ENCODE measurements around the gene B2M. TPM values are rescaled to one million over a fixed set of nuclear protein-coding genes. Genes with fewer than 3 reads are reported as not detected.
A peak's percentile ranks its signal among the peaks of the same experiment; 100 is the strongest.

B2M gene
- polyA plus RNA-seq, 4 donors: 1,875 to 5,068 (median 4,132) TPM

DNA sequence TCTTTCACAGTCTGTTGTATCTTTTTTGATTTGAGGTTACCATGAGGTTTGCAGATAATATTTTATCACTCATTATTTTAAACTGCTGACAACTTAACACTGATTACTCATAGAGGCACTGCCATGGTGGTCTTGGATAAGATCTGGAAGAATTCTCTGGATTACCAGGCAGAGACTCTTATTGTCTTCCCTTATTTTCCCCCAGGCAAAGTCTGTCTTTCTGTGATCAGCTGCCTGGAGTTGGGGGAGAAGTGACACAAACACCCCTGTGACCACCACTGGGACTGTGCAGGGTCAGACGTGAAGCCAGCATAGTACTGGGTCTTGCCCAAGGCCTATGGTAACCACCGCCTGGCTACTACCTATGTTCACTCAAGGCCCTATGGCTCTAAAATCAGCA, 4.9 kb upstream of the B2M start:
- Histone ChIP-seq H3K9me3 (ENCODE audit: control insufficient read depth in 2 of 2, insufficient read depth in 1 of 2, low read depth in 1 of 2, low read length in 1 of 2) (no peaks in the 10 kb centered on the region), H3K27me3 (ENCODE audit: control insufficient read depth in 3 of 3, insufficient read depth in 3 of 3, low read length in 3 of 3) (no peaks in the 10 kb centered on the region), H3K36me3 (ENCODE audit: control insufficient read depth in 3 of 3, insufficient read depth in 2 of 3, low read depth in 1 of 3, low read length in 3 of 3) (peaks cover 0 to 2% (median 0%) of the 10 kb centered on the region in 3 donors), H3K27ac (ENCODE audit: low read depth in 1 of 3, low read length in 2 of 3) (peak overlapping the region; percentile 84 to 99 (median 89)), H3K4me3 (ENCODE audit: low read depth in 1 of 3, low read length in 3 of 3) (no peak overlapping the region), H3K4me1 (ENCODE audit: control insufficient read depth in 3 of 3, insufficient read depth in 2 of 3, low read depth in 1 of 3, low read length in 2 of 3) (peaks cover 0 to 30% (median 7%) of the 10 kb centered on the region in 3 donors)
- no peak for FAIRE-seq
- 96 to 97% (median 97%) methylated on average over 2 of the region's 2 CpGs for WGBS, 3 donors
- DNase-seq: no peak

GRCh38 chr15:44706946-44707636, 4.2 kb upstream of the B2M start:
- 51 to 74% (median 66%) methylated on average over 2 of the region's 2 CpGs for WGBS, 3 donors
- H3K9me3 ChIP-seq (ENCODE audit: control insufficient read depth in 2 of 2, insufficient read depth in 1 of 2, low read depth in 1 of 2, low read length in 1 of 2): no peaks in the 10 kb centered on the region
- peaks cover 0 to 2% (median 0%) of the 10 kb centered on the region in 3 donors for H3K36me3 ChIP-seq (ENCODE audit: control insufficient read depth in 3 of 3, insufficient read depth in 2 of 3, low read depth in 1 of 3, low read length in 3 of 3)
- no peak for FAIRE-seq
- DNase-seq: peak; percentile 91 to 99
- H3K4me3 ChIP-seq (ENCODE audit: low read depth in 1 of 3, low read length in 3 of 3): no peak overlapping the region
- no peaks in the 10 kb centered on the region for H3K27me3 ChIP-seq (ENCODE audit: control insufficient read depth in 3 of 3, insufficient read depth in 3 of 3, low read length in 3 of 3)
- H3K4me1 ChIP-seq (ENCODE audit: control insufficient read depth in 3 of 3, insufficient read depth in 2 of 3, low read depth in 1 of 3, low read length in 2 of 3): peaks cover 0 to 30% (median 7%) of the 10 kb centered on the region in 3 donors
- H3K27ac ChIP-seq (ENCODE audit: low read depth in 1 of 3, low read length in 2 of 3): peak overlapping the region; percentile 84 to 99 (median 89)

DNA sequence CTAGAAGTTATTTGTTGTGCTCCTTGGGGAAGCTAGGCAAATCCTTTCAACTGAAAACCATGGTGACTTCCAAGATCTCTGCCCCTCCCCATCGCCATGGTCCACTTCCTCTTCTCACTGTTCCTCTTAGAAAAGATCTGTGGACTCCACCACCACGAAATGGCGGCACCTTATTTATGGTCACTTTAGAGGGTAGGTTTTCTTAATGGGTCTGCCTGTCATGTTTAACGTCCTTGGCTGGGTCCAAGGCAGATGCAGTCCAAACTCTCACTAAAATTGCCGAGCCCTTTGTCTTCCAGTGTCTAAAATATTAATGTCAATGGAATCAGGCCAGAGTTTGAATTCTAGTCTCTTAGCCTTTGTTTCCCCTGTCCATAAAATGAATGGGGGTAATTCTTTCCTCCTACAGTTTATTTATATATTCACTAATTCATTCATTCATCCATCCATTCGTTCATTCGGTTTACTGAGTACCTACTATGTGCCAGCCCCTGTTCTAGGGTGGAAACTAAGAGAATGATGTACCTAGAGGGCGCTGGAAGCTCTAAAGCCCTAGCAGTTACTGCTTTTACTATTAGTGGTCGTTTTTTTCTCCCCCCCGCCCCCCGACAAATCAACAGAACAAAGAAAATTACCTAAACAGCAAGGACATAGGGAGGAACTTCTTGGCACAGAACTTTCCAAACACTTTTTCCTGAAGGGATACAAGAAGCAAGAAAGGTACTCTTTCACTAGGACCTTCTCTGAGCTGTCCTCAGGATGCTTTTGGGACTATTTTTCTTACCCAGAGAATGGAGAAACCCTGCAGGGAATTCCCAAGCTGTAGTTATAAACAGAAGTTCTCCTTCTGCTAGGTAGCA, 851 bp upstream of the B2M start:
- peaks cover 6 to 41% (median 7%) of the 10 kb centered on the region in 3 donors for H3K4me1 ChIP-seq (ENCODE audit: control insufficient read depth in 3 of 3, insufficient read depth in 2 of 3, low read depth in 1 of 3, low read length in 2 of 3)
- no peaks in the 10 kb centered on the region for H3K27me3 ChIP-seq (ENCODE audit: control insufficient read depth in 3 of 3, insufficient read depth in 3 of 3, low read length in 3 of 3)
- H3K4me3 ChIP-seq (ENCODE audit: low read depth in 1 of 3, low read length in 3 of 3): peak overlapping the region; percentile 62 to 79 (median 68)
- DNase-seq (peak; percentile 41 to 54), FAIRE-seq (no peak)
- H3K27ac ChIP-seq (ENCODE audit: low read depth in 1 of 3, low read length in 2 of 3): peak overlapping the region; percentile 91 to 97 (median 91)
- WGBS, 3 donors: 19 to 21% (median 20%) methylated on average over 11 of the region's 11 CpGs
- H3K9me3 ChIP-seq (ENCODE audit: control insufficient read depth in 2 of 2, insufficient read depth in 1 of 2, low read depth in 1 of 2, low read length in 1 of 2): no peaks in the 10 kb centered on the region
- peaks cover 3 to 6% (median 4%) of the 10 kb centered on the region in 3 donors for H3K36me3 ChIP-seq (ENCODE audit: control insufficient read depth in 3 of 3, insufficient read depth in 2 of 3, low read depth in 1 of 3, low read length in 3 of 3)

DNA sequence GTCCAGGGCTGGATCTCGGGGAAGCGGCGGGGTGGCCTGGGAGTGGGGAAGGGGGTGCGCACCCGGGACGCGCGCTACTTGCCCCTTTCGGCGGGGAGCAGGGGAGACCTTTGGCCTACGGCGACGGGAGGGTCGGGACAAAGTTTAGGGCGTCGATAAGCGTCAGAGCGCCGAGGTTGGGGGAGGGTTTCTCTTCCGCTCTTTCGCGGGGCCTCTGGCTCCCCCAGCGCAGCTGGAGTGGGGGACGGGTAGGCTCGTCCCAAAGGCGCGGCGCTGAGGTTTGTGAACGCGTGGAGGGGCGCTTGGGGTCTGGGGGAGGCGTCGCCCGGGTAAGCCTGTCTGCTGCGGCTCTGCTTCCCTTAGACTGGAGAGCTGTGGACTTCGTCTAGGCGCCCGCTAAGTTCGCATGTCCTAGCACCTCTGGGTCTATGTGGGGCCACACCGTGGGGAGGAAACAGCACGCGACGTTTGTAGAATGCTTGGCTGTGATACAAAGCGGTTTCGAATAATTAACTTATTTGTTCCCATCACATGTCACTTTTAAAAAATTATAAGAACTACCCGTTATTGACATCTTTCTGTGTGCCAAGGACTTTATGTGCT, 527 bp downstream of the B2M start:
- 0% methylated on average over 45 to 46 of the region's 46 CpGs for WGBS, 3 donors
- Histone ChIP-seq H3K27me3 (ENCODE audit: control insufficient read depth in 3 of 3, insufficient read depth in 3 of 3, low read length in 3 of 3) (no peaks in the 10 kb centered on the region), H3K9me3 (ENCODE audit: control insufficient read depth in 2 of 2, insufficient read depth in 1 of 2, low read depth in 1 of 2, low read length in 1 of 2) (no peaks in the 10 kb centered on the region), H3K27ac (ENCODE audit: low read depth in 1 of 3, low read length in 2 of 3) (peak overlapping the region; percentile 91 to 100 (median 97)), H3K36me3 (ENCODE audit: control insufficient read depth in 3 of 3, insufficient read depth in 2 of 3, low read depth in 1 of 3, low read length in 3 of 3) (peaks cover 8 to 16% (median 13%) of the 10 kb centered on the region in 3 donors), H3K4me3 (ENCODE audit: low read depth in 1 of 3, low read length in 3 of 3) (peak overlapping the region; percentile 62 to 96 (median 79)), H3K4me1 (ENCODE audit: control insufficient read depth in 3 of 3, insufficient read depth in 2 of 3, low read depth in 1 of 3, low read length in 2 of 3) (peaks cover 8 to 32% (median 11%) of the 10 kb centered on the region in 3 donors)
- FAIRE-seq (no peak), DNase-seq (peak; percentile 83 to 90)

GRCh38 chr15:44712346-44713005, 1.2 kb downstream of the B2M start:
- WGBS, 3 donors: 0 to 5% (median 1%) methylated on average over 24 of the region's 24 CpGs
- H3K9me3 ChIP-seq (ENCODE audit: control insufficient read depth in 2 of 2, insufficient read depth in 1 of 2, low read depth in 1 of 2, low read length in 1 of 2): peaks cover 0 to under 1% of the 10 kb centered on the region in 2 donors
- peak; percentile 88 to 92 for DNase-seq
- H3K4me3 ChIP-seq (ENCODE audit: low read depth in 1 of 3, low read length in 3 of 3): peak overlapping the region; percentile 62 to 96 (median 79)
- FAIRE-seq: no peak
- H3K27ac ChIP-seq (ENCODE audit: low read depth in 1 of 3, low read length in 2 of 3): peak overlapping the region; percentile 91 to 100 (median 97)
- peaks cover 9 to 28% (median 11%) of the 10 kb centered on the region in 3 donors for H3K4me1 ChIP-seq (ENCODE audit: control insufficient read depth in 3 of 3, insufficient read depth in 2 of 3, low read depth in 1 of 3, low read length in 2 of 3)
- H3K27me3 ChIP-seq (ENCODE audit: control insufficient read depth in 3 of 3, insufficient read depth in 3 of 3, low read length in 3 of 3): no peaks in the 10 kb centered on the region
- peaks cover 8 to 18% (median 16%) of the 10 kb centered on the region in 3 donors for H3K36me3 ChIP-seq (ENCODE audit: control insufficient read depth in 3 of 3, insufficient read depth in 2 of 3, low read depth in 1 of 3, low read length in 3 of 3)

DNA sequence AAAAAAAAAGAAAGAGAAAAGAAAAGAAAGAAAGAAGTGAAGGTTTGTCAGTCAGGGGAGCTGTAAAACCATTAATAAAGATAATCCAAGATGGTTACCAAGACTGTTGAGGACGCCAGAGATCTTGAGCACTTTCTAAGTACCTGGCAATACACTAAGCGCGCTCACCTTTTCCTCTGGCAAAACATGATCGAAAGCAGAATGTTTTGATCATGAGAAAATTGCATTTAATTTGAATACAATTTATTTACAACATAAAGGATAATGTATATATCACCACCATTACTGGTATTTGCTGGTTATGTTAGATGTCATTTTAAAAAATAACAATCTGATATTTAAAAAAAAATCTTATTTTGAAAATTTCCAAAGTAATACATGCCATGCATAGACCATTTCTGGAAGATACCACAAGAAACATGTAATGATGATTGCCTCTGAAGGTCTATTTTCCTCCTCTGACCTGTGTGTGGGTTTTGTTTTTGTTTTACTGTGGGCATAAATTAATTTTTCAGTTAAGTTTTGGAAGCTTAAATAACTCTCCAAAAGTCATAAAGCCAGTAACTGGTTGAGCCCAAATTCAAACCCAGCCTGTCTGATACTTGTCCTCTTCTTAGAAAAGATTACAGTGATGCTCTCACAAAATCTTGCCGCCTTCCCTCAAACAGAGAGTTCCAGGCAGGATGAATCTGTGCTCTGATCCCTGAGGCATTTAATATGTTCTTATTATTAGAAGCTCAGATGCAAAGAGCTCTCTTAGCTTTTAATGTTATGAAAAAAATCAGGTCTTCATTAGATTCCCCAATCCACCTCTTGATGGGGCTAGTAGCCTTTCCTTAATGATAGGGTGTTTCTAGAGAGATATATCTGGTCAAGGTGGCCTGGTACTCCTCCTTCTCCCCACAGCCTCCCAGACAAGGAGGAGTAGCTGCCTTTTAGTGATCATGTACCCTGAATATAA, 2.0 kb downstream of the B2M start:
- H3K36me3 ChIP-seq (ENCODE audit: control insufficient read depth in 3 of 3, insufficient read depth in 2 of 3, low read depth in 1 of 3, low read length in 3 of 3): peaks cover 8 to 23% (median 16%) of the 10 kb centered on the region in 3 donors
- peak overlapping the region; percentile 91 to 100 (median 97) for H3K27ac ChIP-seq (ENCODE audit: low read depth in 1 of 3, low read length in 2 of 3)
- no peak for DNase-seq
- no peak for FAIRE-seq
- H3K4me3 ChIP-seq (ENCODE audit: low read depth in 1 of 3, low read length in 3 of 3): peak overlapping the region; percentile 62 to 96 (median 79)
- H3K4me1 ChIP-seq (ENCODE audit: control insufficient read depth in 3 of 3, insufficient read depth in 2 of 3, low read depth in 1 of 3, low read length in 2 of 3): peaks cover 4 to 20% (median 11%) of the 10 kb centered on the region in 3 donors
- H3K27me3 ChIP-seq (ENCODE audit: control insufficient read depth in 3 of 3, insufficient read depth in 3 of 3, low read length in 3 of 3): no peaks in the 10 kb centered on the region
- H3K9me3 ChIP-seq (ENCODE audit: control insufficient read depth in 2 of 2, insufficient read depth in 1 of 2, low read depth in 1 of 2, low read length in 1 of 2): peaks cover 0 to 4% of the 10 kb centered on the region in 2 donors
- WGBS, 3 donors: 22 to 25% (median 24%) methylated on average over 5 of the region's 5 CpGs

DNA sequence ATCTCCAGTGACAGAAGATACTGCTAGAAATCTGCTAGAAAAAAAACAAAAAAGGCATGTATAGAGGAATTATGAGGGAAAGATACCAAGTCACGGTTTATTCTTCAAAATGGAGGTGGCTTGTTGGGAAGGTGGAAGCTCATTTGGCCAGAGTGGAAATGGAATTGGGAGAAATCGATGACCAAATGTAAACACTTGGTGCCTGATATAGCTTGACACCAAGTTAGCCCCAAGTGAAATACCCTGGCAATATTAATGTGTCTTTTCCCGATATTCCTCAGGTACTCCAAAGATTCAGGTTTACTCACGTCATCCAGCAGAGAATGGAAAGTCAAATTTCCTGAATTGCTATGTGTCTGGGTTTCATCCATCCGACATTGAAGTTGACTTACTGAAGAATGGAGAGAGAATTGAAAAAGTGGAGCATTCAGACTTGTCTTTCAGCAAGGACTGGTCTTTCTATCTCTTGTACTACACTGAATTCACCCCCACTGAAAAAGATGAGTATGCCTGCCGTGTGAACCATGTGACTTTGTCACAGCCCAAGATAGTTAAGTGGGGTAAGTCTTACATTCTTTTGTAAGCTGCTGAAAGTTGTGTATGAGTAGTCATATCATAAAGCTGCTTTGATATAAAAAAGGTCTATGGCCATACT, 4.0 kb downstream of the B2M start:
- H3K36me3 ChIP-seq (ENCODE audit: control insufficient read depth in 3 of 3, insufficient read depth in 2 of 3, low read depth in 1 of 3, low read length in 3 of 3): peaks cover 13 to 24% (median 20%) of the 10 kb centered on the region in 3 donors
- H3K4me1 ChIP-seq (ENCODE audit: control insufficient read depth in 3 of 3, insufficient read depth in 2 of 3, low read depth in 1 of 3, low read length in 2 of 3): peaks cover 4 to 13% (median 11%) of the 10 kb centered on the region in 3 donors
- peak overlapping the region in 1 of 3 donors; percentile 65 for H3K27ac ChIP-seq (ENCODE audit: low read depth in 1 of 3, low read length in 2 of 3)
- no peaks in the 10 kb centered on the region for H3K27me3 ChIP-seq (ENCODE audit: control insufficient read depth in 3 of 3, insufficient read depth in 3 of 3, low read length in 3 of 3)
- FAIRE-seq: no peak
- 57 to 61% (median 57%) methylated on average over 6 of the region's 6 CpGs for WGBS, 3 donors
- peak overlapping the region in 2 of 3 donors; percentile 12 to 79 for H3K4me3 ChIP-seq (ENCODE audit: low read depth in 1 of 3, low read length in 3 of 3)
- H3K9me3 ChIP-seq (ENCODE audit: control insufficient read depth in 2 of 2, insufficient read depth in 1 of 2, low read depth in 1 of 2, low read length in 1 of 2): peaks cover 0 to 4% of the 10 kb centered on the region in 2 donors
- DNase-seq: no peak
